Psoas muscle (tissue), 8 donors: Measurements from ENCODE around the gene TMTC4. TPM values are rescaled to one million over a fixed set of nuclear protein-coding genes. Genes with fewer than 3 reads are reported as not detected.

Experiments used
- ATAC-seq, 4 donors: fragments of 200-7000 bp; cut with Tn5 transposase; one replicate each; pipeline ENCODE4 v1.9.1; 2020; ENCODE audit warnings: moderate library complexity in 3 of 4, mild to moderate bottlenecking in 2 of 4
- DNase-seq, 2 donors: peaks; one replicate each; pipeline ENCODE4 v3.0.0-alpha.2; 2020
- H3K27ac ChIP-seq: fragments of 200-600 bp; one replicate; pipeline ENCODE4 v1.8.0; 2022
- H3K27me3 ChIP-seq, 3 donors: fragments of 200-600 bp in 1 of 3; one replicate each; pipeline versions ENCODE4 v1.6.1 to v1.8.0; 2013 to 2022; ENCODE audit warnings: low read length in 2 of 3, mild to moderate bottlenecking in 2 of 3, moderate library complexity in 1 of 3; ENCODE audit not compliant: insufficient read depth in 3 of 3
- H3K36me3 ChIP-seq, 2 donors: fragments of 200-600 bp in 1 of 2; one replicate each; pipeline versions ENCODE4 v1.6.1 to v1.8.0; 2013 to 2022; ENCODE audit warnings: low read depth in 1 of 2, mild to moderate bottlenecking in 1 of 2, moderate library complexity in 1 of 2; ENCODE audit not compliant: insufficient read depth in 1 of 2
- H3K4me1 ChIP-seq: fragments of 200-600 bp; one replicate; pipeline ENCODE4 v1.8.0; 2022
- H3K4me3 ChIP-seq: fragments of 200-600 bp; one replicate; pipeline ENCODE4 v1.8.0; 2022; ENCODE audit warnings: mild to moderate bottlenecking
- H3K9me3 ChIP-seq: fragments of 200-600 bp; one replicate; pipeline ENCODE4 v1.8.0; 2022
- WGBS, 3 donors: extraction: QIAGEN DNeasy Blood & Tissue Kit; methylation state at CpG; one replicate each; pipeline versions ENCODE4 v1.1.6 to v1.1.7; 2013; 5-methylcytosine and 5-hydroxymethylcytosine counted together
- intact Hi-C, 2 donors: fragments of 100-400 bp; cut with DNase I; formaldehyde crosslinking; loops; one replicate each; pipeline versions ENCODE4 v1.11.0 to v1.14.2; 2022
- polyA plus RNA-seq, 3 donors: library from polyadenylated mRNA; stranded (reverse); fragments of 200-250 nt; gene quantifications; one replicate each; pipeline ENCODE4 v1.2.3, GENCODE V29; 2013
- total RNA-seq, 4 donors: library from RNA; stranded (reverse); fragmentation: NEBNext Ultra II Directional in 2 of 4; extraction: Animal tissue kit (Norgen Biotek cat#: 25700) in 2 of 4; gene quantifications; one replicate each; pipeline versions ENCODE4 v1.2.1 to v1.2.4, GENCODE V29; 2021 to 2023
- TF ChIP-seq, protein P1 (sequence below): fragments of 200-600 bp; IDR thresholded peaks from one replicate; pipeline ENCODE4 v1.8.0; 2022; ENCODE audit warnings: antibody characterized with exemption
- donor health status: healthy with polysubstance abuse.
- donor health status: DM: no; HTN: no; CAD: no; lungs with moderate emphysema.
- donor health status: Bipolar disorder and iron deficiency.
- donor health status: healthy.
- donor health status: DM: yes; HTN: yes; CAD: no.
- donor health status: DM: no; HTN: no; CAD: no.
- donor health status: DM: no; HTN: no; CAD: no.
- donor health status: DM: yes; HTN: yes; CAD: no.

TMTC4 gene
- total and polyA plus RNA-seq, 7 donors = 3.6 to 10.1 (median 6.9) TPM

DNA sequence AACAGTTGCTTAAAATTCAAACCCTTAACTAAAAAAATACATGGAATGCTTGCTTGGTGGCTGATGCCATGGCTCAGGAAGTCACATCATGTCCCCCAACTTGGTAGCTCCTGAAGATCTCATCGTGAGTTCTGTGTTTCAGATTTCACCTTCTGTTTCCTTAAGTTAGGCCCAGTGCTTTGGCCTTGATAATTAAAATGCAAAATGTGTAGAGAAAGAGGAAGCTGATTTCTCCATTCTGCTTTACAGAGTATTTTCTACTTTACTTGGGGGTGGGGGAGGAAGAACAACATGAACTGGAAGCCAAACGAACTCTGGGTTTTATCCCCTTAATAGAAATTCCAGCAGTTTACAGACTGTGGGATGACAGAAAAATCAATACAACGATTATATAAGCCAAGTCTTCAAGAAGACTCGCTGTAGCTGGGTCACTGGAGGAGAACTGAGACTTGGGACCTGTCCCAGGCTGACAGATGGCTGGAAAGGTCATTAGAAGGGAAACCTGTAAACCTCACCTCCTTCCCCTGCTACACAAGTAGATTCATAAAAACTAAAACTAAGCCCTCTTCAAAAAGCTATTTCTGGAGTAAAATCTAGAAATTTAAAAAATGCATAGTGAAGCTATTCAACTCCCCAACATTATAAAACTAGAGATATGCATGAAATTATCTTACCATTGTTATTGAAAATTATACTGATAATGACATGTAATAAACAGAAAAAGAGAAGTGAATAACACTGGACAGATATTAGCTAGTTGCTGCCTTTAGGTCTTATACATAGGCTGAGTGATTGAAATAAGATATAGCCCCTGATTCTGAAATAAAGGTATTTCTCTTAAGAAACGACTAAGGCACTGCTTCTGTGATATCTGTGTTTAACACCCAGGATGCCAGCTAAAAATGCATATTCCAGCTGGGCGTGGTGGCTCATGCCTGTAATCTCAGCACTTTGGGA is 63.9 kb downstream of the TMTC4 start:
- no peaks in the 10 kb centered on the region for H3K27me3 ChIP-seq
- peaks cover 5% of the 10 kb centered on the region for H3K4me1 ChIP-seq
- intact Hi-C loops = loop anchor here in 1 of 2 donors (1.0 kb wide), 1 partner anchor 24 kb away; no protein-coding TSS in a partner anchor
- peaks cover 0 to 7% of the 10 kb centered on the region in 2 donors for H3K36me3 ChIP-seq
- DNase-seq (no peak), ATAC-seq (peak in 1 of 4 donors; percentile 49)
- H3K9me3 ChIP-seq = no peaks in the 10 kb centered on the region
- 35 to 46% (median 36%) methylated on average over 6 of the region's 6 CpGs for WGBS, 3 donors
- H3K4me3 ChIP-seq = no peak overlapping the region
- TF ChIP-seq, protein P1, sequence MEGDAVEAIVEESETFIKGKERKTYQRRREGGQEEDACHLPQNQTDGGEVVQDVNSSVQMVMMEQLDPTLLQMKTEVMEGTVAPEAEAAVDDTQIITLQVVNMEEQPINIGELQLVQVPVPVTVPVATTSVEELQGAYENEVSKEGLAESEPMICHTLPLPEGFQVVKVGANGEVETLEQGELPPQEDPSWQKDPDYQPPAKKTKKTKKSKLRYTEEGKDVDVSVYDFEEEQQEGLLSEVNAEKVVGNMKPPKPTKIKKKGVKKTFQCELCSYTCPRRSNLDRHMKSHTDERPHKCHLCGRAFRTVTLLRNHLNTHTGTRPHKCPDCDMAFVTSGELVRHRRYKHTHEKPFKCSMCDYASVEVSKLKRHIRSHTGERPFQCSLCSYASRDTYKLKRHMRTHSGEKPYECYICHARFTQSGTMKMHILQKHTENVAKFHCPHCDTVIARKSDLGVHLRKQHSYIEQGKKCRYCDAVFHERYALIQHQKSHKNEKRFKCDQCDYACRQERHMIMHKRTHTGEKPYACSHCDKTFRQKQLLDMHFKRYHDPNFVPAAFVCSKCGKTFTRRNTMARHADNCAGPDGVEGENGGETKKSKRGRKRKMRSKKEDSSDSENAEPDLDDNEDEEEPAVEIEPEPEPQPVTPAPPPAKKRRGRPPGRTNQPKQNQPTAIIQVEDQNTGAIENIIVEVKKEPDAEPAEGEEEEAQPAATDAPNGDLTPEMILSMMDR = no peak
- H3K27ac ChIP-seq = no peak overlapping the region

DNA sequence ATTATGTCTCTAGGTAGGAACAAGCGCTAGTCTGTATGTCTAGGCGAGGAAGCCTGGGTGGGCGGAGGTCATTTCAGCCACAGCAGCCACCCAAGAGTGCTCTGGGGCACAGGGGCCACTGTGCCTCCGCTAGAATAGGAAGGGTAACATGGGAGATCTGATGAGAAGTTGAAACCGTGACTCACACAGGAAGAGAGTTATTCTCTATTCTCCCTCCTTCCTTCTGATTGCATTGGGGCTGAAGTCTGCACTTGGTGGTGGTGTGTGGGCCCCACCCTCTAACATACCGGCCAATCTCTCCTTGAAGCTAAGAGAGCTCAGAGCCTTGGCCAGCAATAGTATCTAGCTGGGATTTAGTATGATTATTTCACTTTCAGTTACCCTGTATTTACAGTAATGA is 65.7 kb downstream of the TMTC4 start:
- no peaks in the 10 kb centered on the region for H3K27me3 ChIP-seq
- TF ChIP-seq, protein P1 = no peak
- no peaks in the 10 kb centered on the region for H3K9me3 ChIP-seq
- no peak for ATAC-seq
- no peak overlapping the region for H3K4me3 ChIP-seq
- peaks cover 0 to 7% of the 10 kb centered on the region in 2 donors for H3K36me3 ChIP-seq
- WGBS, 3 donors = 82 to 95% (median 89%) methylated on average over 6 of the region's 6 CpGs
- peaks cover 5% of the 10 kb centered on the region for H3K4me1 ChIP-seq
- intact Hi-C loops = no loop called here
- DNase-seq = no peak
- no peak overlapping the region for H3K27ac ChIP-seq

DNA sequence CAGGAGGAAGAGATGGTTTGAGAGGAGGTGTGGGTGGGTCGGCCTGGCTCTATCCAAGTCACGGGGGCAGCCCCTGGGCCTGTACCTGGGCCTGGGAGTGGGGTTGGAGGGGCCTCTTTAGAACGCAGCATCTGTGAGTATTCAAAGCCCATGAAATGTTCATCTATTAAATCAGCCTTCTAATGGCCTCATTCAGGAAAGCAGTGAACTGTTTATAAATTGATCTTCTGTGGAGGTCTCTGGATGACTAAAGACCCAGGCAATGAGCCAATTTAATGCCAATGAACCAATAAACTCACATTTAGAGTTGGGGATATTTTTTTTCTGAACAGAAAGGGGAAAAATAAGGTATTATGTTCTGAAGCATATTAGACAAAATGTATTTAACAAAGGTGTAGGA is 66.1 kb downstream of the TMTC4 start:
- intact Hi-C loops = no loop called here
- H3K9me3 ChIP-seq = no peaks in the 10 kb centered on the region
- H3K36me3 ChIP-seq = peaks cover 0 to 7% of the 10 kb centered on the region in 2 donors
- TF ChIP-seq, protein P1 = no peak
- no peaks in the 10 kb centered on the region for H3K27me3 ChIP-seq
- no peak for DNase-seq
- no peak overlapping the region for H3K4me3 ChIP-seq
- 91 to 95% (median 93%) methylated on average over 3 of the region's 3 CpGs for WGBS, 3 donors
- no peak overlapping the region for H3K27ac ChIP-seq
- peaks cover 5% of the 10 kb centered on the region for H3K4me1 ChIP-seq
- no peak for ATAC-seq

DNA sequence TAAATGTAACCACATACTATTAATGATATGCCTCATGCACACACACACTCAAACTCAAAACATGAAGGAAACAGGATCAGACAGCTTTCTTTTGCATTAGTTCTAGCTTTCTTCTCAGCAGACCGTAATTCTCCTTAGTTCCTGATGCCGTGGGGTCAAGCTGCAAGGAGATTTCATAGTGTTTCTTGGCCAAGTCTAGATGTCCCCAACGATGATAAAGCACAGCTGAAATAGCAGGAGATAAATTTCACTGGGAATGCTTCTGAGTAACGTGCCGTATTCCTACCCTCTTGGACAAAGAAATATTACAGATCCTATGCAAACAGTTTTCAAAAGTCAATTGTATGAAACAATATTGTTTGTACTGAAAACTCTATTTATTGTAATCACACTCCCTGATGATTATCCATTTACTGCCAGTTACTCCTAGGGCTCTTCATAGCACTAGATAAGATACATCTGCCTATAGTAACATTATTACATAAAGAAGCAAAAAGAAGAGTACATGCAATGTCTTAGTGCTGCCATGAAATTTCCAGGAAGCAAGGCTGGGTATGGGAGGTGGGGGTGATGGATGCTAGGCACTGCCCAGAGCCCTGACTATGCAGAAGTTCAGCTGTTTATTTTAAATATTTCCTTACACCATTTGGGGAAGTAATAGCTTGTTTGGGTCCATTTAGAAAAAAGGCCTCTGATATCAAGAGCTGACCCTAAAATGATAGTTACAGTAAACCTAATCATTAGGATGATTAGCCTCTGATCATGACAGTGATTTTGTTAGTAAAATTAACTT is 69.5 kb downstream of the TMTC4 start:
- 50 to 64% (median 54%) methylated on average over 5 of the region's 5 CpGs for WGBS, 3 donors
- Histone ChIP-seq H3K4me1 (no peaks in the 10 kb centered on the region), H3K9me3 (no peaks in the 10 kb centered on the region), H3K36me3 (peaks cover 0 to 3% of the 10 kb centered on the region in 2 donors), H3K4me3 (no peak overlapping the region), H3K27me3 (no peaks in the 10 kb centered on the region), H3K27ac (no peak overlapping the region)
- DNase-seq (no peak), ATAC-seq (no peak)
- TF ChIP-seq, protein P1 = no peak
- intact Hi-C loops = no loop called here
